BJ (cell line): ENCODE data around the gene TUBG2. TPM values are rescaled to one million over a fixed set of nuclear protein-coding genes. Genes with fewer than 3 reads are reported as not detected.
A peak's percentile ranks its signal among the peaks of the same experiment; 100 is the strongest.

ENCODE experiments used
- CTCF ChIA-PET: fragments of 350-600 bp; formaldehyde crosslinking; extraction: SDS; loops from one replicate; lab custom pipeline; 2021; ENCODE audit warnings: antibody characterized with exemption, inconsistent platforms; lab: Yijun Ruan, JAX
- POLR2A ChIA-PET: fragments of 300-600 bp; sonication (Branson Sonifier 250); formaldehyde crosslinking; extraction: SDS; loops from one replicate; lab custom pipeline; 2021; ENCODE audit warnings: antibody characterized with exemption; lab: Charles Lee
- DNase-seq: peaks from one replicate; pipeline ENCODE4 v3.0.0-alpha.2; 2011; ENCODE audit warnings: low read depth
- H3K27me3 ChIP-seq: 2 replicates; pipeline ENCODE4 v1.6.0; 2011; ENCODE audit warnings: low read length; ENCODE audit not compliant: control insufficient read depth, insufficient read depth
- H3K36me3 ChIP-seq: 2 replicates; pipeline ENCODE4 v1.5.1; 2011; ENCODE audit warnings: low read length; ENCODE audit not compliant: control insufficient read depth, insufficient read depth
- H3K4me3 ChIP-seq: 2 replicates; pipeline ENCODE4 v1.5.1; 2011; ENCODE audit warnings: low read depth, mild to moderate bottlenecking, control low read depth, low read length
- CTCF ChIP-seq: IDR thresholded peaks from 2 replicates; pipeline ENCODE4 v1.5.1; 2011; ENCODE audit warnings: low read depth, mild to moderate bottlenecking, control low read depth, inconsistent platforms, low read length, moderate library complexity; ENCODE audit not compliant: insufficient read depth
- polyA plus RNA-seq: library from polyadenylated mRNA; depleted of rRNA; stranded (reverse); fragments of >200 nt; gene quantifications from 2 replicates; pipeline ENCODE4 v1.2.3, GENCODE V29; 2011

The TUBG2 gene
- polyA plus RNA-seq, 1 experiment: 15.1 TPM

- no peak for TF ChIP-seq CTCF
- peaks cover 24% of the 10 kb centered on the region for H3K36me3 ChIP-seq
- CTCF ChIA-PET: interaction anchor here (0.6 to 3.3 kb wide), 7 partner anchors 24 to 497 kb away, joined by 3 to 25 read pairs (median 3); partner anchors contain the start of genes PSMC3IP and TUBG2
- no peak for DNase-seq
- H3K4me3 ChIP-seq: peak overlapping the region; percentile 66
- POLR2A ChIA-PET: no interaction called here
- H3K27me3 ChIP-seq: no peaks in the 10 kb centered on the region
Observed at GRCh38 chr17:42683407-42684034, 24.4 kb downstream of the TUBG2 start.

GRCh38 chr17:42684929-42685556 lies 26.0 kb downstream of the TUBG2 start:
- peaks cover 30% of the 10 kb centered on the region for H3K36me3 ChIP-seq
- no peak for DNase-seq
- TF ChIP-seq CTCF: no peak
- no peak overlapping the region for H3K4me3 ChIP-seq
- POLR2A ChIA-PET: no interaction called here
- H3K27me3 ChIP-seq: no peaks in the 10 kb centered on the region
- CTCF ChIA-PET: interaction anchor here (1.8 to 3.3 kb wide), 2 partner anchors 8 to 107 kb away, joined by 5 to 25 read pairs; partner anchors contain the start of gene PSMC3IP

GRCh38 chr17:42685831-42686230 lies 26.7 kb downstream of the TUBG2 start:
- ChIA-PET CTCF (interaction anchor here (1.0 to 1.8 kb wide), 2 partner anchors 7 to 137 kb away, joined by 3 to 5 read pairs; no protein-coding TSS in a partner anchor), POLR2A (no interaction called here)
- Histone ChIP-seq H3K4me3 (no peak overlapping the region), H3K36me3 (peaks cover 32% of the 10 kb centered on the region), H3K27me3 (no peaks in the 10 kb centered on the region)
- DNase-seq: no peak
- no peak for TF ChIP-seq CTCF

GRCh38 chr17:42686520-42687128 lies 27.5 kb downstream of the TUBG2 start:
- no peak for TF ChIP-seq CTCF
- Histone ChIP-seq H3K36me3 (peaks cover 39% of the 10 kb centered on the region), H3K27me3 (no peaks in the 10 kb centered on the region), H3K4me3 (no peak overlapping the region)
- DNase-seq: no peak
- ChIA-PET POLR2A (no interaction called here), CTCF (interaction anchor here (1.0 kb wide), 1 partner anchor 138 kb away, joined by 3 read pairs; no protein-coding TSS in a partner anchor)

- Histone ChIP-seq H3K27me3 (no peaks in the 10 kb centered on the region), H3K4me3 (no peak overlapping the region), H3K36me3 (peaks cover 43% of the 10 kb centered on the region)
- no peak for TF ChIP-seq CTCF
- DNase-seq: no peak
- ChIA-PET CTCF (no interaction called here), POLR2A (no interaction called here)
Observed at GRCh38 chr17:42687707-42688320, 28.7 kb downstream of the TUBG2 start.
